GM18858 (cell line): ENCODE data around the gene EXOC2.
"Not testable (repeated sequence)": the region's sequence is repeated elsewhere in the genome, so short reads cannot be mapped to it uniquely, and the experiment has no call there.

Experiments
- ATAC-seq: cut with Tn5 transposase; IDR thresholded peaks from one replicate; pipeline ENCODE4 v1.9.1; 2021; ENCODE audit not compliant: unreplicated experiment

Gene EXOC2

DNA sequence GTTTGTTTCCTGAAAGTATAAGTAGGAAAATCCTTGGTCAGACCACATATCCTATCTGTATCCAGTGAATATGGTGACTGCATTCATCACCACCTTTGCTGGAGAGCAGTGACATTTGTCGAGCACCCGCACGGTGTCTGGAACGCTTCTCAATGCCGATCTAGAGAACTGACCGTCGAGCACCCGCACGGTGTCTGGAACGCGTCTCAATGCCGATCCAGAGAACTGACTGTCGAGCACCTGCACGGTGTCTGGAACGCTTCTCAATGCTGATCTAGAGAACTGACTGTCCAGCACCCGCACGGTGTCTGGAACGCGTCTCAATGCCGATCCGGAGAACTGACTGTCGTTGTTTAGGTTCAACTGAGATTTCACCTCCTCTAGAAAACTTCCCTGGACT lies 103.8 kb downstream of the EXOC2 start:
- no peak for ATAC-seq

DNA sequence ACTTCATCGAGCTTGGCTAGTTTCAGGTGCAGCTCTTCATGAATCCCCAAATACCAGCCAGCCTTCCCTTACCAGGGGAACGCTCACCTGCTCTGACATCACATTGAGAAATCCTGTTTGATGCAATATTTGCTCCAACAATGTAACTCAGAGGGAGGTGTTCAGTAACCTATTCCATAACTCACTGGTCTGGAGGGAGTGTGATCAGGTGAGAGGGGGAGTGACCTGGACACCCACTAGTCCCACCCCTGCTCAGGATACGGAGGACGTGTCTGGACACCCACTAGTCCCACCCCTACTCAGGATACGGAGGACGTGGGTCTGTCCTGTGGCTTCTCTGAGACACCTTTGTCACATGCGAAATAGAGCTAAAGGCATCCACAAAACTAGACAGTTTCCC lies 106.4 kb downstream of the EXOC2 start:
- no peak for ATAC-seq

DNA sequence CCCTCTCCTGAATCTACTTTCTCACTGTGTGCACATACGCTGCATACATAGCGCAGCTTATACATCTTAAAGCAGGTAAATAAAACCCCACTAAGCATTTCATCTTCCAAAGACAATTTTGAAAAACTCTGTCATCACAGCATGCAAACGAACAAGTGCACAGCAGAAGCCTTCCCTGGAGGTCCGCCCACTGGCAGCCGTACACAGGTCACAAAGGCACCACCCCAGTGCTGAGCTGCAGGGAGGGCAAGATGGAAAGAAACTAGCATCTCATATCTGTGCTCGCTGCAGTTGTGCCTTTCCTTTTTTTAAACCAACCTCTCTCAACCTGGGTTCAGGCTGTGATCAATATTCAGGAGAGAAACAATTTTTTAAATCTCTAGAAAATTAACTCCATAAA lies 109.3 kb downstream of the EXOC2 start:
- no peak for ATAC-seq

DNA sequence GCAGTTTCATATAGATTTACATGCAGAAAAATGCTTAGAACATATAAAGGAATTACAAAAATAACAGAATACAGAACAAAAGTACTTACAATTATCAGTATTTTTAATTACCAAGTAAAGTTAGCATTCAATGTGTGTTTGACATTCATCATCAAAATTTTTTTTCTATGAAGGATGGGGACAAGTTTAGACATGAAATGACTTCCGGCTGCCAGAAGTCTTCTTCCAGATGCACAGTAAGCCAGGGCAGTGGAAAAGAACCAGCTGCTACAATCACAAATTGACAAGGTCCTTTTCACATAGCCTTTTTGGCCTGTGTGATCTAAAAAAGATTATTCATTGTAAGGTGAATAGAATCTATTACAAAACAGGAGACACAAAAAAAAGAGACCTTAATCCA lies 109.8 kb downstream of the EXOC2 start:
- no peak for ATAC-seq

DNA sequence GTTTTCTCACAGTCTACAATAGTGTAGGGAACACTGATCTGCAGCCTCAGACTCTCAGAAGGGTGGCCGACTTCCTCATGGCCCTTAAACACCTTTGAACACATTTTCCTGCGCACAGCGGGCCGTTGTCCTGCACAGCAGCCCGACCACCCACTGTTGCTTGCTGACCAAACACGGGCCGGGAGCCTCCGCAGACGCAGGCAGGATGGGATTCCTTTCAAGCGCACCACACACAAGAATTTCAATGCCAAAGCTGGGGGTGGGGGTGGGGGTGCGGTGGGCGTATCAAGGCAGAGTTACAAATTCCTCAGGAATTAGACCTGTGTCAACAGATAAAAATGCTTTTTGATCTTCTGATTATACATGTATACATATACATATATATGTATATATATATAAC lies 110.6 kb downstream of the EXOC2 start:
- no peak for ATAC-seq

DNA sequence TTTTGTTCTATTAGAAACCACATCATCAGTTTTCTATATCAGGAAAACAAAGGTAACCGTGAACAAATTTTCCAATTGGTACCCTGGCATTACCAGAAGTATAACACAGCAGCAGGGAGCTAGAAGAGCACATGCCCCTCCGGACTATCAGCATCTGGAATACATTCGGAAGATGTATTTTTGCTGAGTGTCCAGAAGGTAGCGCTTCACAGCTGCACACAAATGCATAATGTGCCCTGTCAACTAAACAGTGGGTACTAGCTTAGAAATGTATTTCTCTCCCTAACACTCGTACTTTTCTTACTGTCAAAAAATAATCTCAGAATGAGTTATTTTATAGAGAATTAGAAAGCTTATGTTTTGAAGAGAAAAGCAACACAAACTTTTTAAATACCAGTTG lies 113.6 kb downstream of the EXOC2 start:
- no peak for ATAC-seq

DNA sequence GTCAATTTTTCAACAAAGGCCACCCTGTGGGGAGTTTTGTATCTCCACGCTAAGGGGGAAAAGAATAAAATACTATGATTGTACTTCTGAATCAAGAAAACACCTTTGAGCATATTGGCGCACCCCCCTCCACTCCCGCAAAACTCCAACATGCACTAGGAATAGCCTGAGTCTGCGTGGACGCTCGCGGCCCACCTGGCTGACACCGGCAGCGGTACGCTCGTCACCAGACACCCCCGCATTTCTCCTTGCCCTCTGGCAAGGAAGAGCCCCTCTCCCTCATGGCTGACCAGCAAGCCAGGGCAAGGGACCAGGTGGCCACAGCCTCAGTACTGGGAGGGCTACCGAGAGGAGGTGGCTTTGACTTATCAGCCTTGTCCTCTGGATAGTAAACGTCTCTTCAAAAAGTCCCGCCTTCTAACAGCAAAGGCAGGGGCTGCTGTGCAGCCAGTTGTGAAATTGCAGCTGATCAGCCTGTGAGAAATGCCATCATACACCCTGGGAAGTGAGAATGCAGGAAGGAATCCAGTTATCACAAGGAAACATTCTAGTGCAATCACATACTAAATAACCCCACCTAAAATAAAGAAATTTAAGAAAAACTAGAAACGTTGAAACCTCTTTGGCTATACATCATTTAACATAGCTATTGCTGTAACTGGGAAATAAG lies 120.2 kb downstream of the EXOC2 start:
- no peak for ATAC-seq

DNA sequence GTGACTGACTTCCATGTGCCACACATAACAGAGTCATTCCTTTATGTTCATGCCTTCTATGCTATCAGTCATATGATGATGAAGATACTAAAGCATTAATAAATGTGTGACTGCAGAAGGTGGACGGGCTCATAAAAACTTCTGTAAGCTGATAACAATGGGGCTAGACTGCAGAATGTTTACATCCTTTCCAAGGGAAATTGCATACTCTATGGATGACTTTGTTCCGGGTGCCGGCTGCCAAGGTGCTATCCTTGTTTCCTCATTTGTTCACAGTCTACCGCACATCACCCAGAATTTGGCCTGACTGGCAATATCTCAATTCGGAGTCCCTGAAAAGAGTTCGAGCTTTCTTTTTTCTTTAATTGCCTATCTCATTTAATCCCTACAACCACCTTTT lies 121.0 kb downstream of the EXOC2 start:
- ATAC-seq = no peak

DNA sequence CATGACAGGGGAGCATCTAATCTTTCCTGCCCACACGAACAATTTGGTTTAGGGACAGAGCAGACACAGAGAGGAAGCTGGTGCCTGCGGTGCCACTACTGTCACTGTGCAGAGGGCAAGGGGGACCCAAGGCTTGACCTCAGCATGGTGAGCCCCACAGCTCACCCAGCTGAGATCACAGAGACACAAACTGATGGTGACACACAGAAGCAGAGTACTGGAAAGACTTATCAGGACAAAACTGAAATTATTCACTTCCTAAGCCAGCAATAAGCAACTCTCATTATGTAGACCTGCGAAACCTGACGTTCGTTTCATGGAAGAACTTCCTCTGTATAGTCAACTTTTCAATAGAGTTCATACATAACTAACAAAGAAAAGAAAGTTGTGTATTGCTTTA lies 122.1 kb downstream of the EXOC2 start:
- ATAC-seq = no peak

DNA sequence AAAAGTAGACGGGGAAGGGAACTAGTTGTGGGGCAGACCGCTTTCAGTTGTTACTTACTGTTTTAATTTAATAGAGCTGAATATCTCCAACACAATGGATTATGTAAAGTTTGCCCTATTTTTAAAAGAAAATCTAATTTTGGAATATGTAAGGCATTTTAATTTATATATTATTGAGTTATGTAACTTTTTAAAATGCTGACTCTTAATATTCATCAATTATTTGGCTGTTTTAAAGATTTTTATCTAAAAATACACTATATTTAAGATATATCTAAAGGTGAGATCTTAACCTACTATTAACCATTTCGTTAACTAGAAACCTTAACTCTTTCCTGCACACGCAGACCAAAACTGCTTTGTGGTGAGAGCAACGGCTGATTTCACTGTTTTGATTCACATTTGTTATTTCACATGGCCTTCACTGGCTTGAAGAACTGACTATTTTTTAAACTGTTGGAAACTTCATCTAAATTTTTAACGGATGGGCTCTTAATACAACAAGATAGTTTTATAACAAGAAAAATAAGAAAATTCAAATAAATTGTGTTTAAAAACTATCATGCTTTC lies 123.9 kb downstream of the EXOC2 start:
- ATAC-seq = no peak

DNA sequence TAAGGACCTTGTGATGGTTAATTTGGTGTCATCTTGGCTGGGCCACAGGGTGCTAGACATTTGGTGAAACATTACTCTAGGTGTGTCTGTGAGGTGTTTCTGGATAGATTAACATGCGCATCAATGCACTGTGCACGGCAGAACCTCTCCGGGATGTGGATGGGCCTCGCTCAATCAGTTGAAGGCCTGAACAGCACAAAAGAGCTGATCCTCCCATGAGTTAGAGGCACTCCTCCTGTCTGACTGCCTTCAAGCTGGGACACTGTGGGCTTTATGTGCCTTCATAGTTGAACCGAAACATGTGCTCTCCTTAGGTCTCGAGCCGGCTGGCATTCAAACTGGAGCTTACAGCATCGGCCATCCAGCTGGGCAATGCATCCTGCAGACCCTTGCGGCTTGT lies 124.9 kb downstream of the EXOC2 start:
- no peak for ATAC-seq

DNA sequence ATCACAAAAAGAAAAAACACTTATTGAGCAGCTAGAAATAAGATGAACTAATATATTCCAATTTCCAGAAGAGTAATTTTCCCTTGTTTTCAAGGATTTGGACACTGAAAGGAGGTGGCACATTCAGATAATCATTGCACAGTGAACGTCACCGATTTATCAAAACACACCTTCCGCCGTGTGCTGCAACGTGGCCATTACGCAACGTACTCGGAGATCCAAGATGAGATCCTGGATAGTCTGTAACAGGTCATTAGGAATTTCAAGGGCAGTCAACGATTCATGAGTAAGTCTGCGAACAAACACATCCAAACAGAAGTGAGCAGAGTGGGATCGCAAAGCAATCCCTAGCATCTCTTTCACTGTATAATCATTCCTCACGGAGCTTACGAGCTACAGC lies 129.1 kb downstream of the EXOC2 start:
- ATAC-seq = no peak

DNA sequence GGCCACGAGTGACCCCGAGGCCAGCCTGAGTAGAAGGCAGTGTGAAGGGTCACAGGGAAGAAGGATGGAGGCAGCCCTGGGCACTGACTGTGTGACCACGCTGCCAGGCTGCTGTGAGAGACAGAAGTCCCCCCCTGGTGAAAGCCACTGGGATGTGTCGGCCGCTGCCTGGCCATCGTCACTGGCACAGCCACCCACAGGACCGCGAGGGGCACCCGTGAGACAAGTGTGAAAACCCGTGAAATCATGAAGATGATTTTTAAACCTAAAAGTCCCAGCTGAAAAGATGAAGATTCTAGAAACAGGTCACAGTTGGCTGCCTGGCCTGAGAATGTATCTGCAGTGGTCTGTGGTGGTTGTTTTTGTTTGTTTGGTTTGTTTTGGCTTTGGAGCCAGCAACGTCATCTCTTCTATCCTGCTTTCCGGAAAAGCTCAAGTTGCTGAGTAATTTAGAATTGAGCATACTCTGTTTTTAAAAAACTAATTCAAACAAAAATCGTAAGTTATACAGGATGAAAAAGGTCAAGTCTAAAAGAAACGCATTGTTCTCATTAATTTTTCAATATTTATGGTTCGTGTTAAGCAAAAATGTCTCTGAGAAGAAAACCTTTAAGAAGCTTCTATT lies 130.8 kb downstream of the EXOC2 start:
- ATAC-seq = no peak

DNA sequence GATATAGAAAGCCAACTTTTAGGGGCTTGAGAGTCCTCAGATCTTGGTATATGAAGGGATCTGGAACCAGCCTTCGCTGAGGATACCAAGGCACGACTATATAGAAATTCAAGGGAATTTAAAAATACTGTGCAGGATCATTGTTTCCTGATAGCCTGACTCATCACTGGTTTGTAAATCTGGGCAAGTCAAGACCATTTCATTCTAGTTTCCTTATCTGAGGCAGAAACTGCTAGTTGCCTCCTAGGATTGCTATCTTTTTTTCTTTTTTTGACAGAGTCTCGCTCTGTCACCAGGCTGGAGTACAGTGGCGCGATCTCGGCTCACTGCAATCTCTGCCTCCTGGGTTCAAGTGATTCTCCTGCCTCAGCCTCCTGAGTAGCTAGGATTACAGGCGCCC lies 131.6 kb downstream of the EXOC2 start:
- ATAC-seq = not testable (repeated sequence)

DNA sequence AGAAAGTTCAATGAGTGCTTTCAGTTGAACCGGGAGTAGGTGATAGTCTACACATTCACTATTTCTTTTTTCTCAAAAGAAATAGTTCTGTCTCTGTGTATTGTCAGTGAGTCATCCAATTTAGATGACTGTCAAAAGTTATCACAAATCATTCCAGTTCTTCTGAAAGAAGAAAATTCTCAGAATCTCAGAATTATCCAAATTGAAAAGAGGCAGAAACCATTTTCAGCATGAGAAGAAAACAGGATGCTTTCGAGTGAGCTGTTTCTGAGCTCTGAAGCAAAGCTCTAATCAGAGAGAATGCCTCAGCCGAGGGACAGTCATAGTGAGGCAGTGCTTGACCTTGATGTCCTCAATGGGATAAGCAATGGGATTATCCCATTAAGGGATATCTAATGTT lies 134.0 kb downstream of the EXOC2 start:
- no peak for ATAC-seq

DNA sequence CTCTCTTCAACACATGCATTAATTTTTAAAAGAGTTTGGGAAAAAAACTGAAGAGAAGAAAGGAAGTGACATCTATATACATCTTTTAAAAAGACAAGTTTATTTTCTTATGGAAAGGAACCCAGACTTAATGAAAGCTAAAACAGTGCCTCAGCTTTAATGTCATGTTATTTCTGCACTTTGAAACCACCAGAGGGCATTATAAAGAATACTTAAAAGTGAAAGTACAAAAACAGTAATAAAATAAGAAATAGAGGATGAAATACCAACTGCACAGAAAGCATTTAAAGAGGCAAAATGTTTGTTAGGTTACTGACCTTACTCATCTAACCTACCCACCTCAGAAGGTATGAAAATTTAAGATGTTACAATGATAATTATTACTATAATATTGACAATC lies 134.8 kb downstream of the EXOC2 start:
- ATAC-seq = no peak

DNA sequence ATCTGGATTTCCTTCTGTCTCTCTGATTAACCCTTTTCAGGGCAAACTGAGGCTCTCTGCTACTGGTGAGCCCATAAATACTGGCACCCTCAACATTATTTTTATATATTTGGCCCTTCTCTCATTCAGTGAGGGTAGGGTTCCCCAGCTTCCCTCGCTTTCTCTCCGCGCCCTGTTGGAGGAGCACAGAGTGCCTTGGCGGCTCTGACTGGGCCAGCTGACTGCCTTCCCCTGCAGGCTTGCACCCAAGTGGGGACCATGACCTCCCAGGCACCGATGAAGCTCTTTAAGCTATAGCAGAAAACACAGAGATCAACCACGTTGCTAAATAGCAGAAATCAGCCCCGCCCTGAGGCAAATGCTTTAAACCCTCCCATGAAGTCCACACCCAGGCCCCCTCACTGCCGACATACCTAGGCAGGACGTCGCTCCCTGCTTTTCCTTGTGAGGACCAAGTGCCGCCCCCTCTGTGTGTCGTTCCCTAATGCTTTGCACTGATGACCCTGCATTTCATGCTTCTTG lies 141.0 kb downstream of the EXOC2 start:
- no peak for ATAC-seq

DNA sequence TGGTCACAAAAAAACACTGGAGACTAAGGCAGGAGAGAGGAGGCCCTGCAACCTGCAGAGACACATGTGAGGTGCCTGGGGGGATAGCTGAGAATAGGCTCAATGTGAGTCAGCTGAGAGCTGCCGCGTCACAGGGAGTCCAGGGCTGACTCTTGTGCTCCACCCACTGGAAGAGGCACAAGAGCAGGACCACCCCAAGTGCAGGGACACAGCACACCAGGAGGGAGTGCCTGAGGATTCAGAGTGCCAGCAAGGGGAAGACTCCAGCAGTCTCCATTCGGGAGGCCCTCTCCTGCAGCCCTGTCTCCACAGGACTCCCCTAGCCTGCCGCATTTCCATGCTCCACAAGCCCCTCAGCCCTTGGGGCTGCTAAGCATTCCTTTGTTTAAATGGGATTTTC lies 141.5 kb downstream of the EXOC2 start:
- no peak for ATAC-seq

DNA sequence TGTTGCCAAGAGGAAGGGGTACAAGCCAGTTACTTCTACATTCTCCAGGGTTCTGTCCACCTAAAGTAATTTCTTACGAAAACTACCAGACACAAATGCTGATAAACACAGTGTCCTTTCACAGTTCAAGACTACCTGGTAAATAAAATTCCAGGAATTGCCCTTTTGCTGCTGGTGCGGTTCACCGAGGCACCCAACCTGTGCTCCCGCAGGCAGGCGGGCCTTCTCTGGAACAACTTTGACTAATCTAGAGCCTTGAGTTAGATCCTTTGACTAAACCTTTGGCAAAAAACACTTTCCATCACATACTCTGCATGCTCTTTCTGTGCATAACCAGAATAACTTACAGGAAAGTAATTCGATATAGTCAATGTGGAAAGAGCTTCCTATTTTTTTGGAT lies 143.0 kb downstream of the EXOC2 start:
- no peak for ATAC-seq

DNA sequence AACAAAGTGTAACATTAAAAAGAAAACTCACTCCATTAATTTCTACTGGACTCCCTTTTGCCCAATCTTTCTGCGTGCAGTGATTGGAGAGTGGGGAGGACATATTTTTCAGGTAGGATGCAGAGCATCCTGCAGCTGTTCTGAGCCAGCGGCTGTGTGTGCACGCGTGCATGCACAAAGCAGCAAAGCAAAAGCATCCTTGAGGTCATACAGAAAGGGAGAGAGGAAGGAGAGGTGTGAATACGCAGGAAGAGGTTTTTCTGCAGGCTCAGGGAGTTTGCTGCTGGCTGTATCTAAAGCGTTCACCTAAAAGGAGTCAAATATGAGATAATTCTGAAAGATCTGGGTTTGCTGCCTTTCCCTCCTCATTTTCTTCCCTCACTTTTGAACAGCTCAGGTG lies 144.4 kb downstream of the EXOC2 start:
- no peak for ATAC-seq

DNA sequence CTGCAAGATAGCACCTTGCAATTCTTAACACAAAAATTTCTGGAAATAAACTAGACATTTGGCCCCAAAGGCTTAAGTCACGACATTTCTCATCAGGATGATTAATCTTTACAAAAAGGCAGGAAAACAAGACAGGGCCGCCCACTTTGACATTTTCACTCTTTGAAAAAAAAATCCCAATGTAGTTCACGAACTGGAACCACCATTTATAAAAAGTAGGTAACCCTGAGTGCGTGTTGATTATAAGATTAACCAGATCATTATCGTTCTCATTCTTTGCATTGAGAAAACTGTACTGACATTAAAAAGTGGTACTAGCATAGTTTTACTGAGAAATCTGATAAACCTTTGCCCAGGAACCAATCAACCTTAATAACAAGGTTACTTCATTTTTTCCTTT lies 144.8 kb downstream of the EXOC2 start:
- no peak for ATAC-seq

DNA sequence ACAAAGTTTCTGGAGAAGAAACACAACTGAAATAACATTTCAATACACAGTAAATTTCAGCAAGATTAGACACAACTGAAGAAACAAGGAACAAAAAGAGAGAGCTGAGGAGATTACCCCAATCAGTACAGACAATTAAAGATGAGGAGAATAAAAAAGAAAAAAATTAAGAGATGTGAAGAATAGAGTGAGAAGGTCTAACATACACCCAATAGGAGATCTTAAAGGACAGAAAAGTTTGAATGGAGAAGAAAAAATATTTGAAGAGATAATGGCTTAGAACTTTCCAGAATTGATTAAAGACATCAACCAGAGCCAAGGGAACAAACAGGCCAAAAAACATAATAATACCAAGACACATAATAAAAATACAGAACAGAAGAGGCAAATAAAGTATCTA lies 152.4 kb downstream of the EXOC2 start:
- ATAC-seq = no peak

DNA sequence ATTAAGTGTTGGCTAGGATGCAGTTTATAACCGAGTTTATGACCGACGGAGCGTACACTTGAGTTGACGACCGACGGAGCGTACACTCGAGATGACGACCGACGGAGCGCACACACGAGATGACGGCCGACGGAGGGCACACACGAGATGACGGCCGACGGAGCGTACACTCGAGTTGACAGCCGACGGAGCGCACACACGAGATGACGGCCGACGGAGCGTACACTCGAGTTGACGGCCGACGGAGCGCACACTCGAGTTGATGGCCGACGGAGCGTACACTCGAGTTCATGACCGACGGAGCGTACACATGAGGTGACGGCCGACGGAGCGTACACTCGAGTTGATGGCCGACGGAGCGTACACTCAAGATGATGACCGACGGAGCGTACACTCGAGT lies 155.8 kb downstream of the EXOC2 start:
- ATAC-seq = no peak
